Activated T-cell treated with anti-CD3 and anti-CD28 coated beads, Interleukin-2, amount 50 U/mL, for 48 hours (primary cell): Measurements from ENCODE around the gene WWC2.
A peak's percentile ranks its signal among the peaks of the same experiment; 100 is the strongest.

Source experiments
- DNase-seq, 2 experiments: peaks; one replicate each; pipeline ENCODE4 v3.0.0-alpha.2; 2020

Gene WWC2

DNA sequence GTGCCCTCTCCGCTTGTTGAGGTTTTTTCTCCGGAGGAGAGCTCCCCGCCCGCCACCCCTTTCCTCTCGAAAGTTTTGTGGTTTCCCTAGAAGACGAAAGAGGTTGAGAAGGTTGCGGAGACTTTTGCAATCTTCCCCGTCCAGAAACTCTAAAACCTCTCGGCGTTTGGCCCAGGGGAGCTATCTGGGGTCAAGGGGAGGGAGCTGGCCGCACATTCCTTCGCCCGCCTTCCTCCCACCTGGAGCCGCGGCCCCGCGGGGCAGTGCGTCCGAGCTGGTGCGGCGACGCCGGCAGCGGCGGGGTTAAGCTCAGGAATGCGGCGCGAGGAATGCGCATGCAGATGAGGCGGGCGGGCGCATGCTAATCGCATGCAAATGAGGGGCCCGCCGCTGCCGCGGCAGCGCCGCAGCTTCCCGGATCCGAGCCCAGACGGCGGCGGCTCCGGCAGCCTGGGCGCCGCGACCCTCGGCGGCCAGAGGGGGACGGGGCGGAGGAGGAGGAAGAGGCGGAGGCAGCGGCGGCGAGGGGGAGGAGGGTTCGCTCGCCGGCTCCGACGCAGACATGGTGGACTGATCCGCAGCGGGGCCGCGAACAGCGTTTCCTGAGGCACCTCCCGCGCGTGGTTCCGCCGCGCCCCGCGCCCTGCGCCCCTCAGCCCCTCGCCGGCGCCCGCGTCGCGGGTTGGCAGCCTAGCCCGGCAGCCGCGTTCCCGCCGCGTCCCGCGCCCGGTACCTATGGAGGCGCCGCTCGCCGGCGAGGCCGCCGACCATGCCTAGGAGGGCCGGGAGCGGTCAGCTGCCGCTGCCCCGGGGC lies at the start of gene WWC2:
WWC2 (plus strand) TSS at position 535 of the 814 bp plus-strand sequence; CDS start at position 770, 235 bp downstream.
- DNase-seq: peak; percentile 67 to 74

DNA sequence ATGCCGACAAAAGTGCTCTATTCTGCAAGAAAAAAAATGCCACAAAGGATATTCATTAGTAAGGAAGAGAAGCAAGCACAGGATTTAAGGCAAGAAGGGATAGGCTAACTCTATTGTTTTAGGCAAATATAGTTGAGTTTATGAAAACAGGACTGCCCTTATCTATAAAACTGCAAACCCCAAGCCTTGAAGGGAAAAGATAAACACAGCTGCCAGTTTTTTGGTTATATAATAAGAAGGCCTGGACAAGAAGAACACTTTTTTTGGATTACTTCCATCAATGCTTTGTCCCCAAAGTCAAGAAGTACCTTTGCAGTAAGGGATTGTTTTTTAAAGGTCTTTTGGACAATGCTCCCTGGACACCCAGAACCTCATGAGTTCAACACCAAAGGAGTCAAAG lies 45.4 kb upstream of the WWC2 start:
- DNase-seq: no peak

DNA sequence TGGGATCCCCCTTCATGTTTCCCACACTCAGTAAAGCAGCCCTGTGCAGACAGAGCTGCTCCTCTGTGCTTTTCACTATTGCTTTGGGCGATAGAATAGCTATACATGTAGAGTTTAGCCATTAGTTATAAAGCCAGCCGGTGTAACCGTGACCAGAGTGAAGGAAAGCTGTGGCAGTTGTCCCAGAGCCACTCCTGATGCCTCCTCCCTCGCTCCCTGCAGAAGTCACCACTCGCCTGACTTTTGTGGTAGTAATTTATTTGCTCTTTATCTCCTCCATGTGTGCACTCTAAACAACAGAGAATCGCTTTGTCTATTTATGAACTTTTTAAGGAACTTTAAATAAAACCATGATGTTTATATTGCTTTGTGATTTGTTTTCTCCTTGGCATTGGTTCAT lies 41.8 kb upstream of the WWC2 start:
- no peak for DNase-seq

DNA sequence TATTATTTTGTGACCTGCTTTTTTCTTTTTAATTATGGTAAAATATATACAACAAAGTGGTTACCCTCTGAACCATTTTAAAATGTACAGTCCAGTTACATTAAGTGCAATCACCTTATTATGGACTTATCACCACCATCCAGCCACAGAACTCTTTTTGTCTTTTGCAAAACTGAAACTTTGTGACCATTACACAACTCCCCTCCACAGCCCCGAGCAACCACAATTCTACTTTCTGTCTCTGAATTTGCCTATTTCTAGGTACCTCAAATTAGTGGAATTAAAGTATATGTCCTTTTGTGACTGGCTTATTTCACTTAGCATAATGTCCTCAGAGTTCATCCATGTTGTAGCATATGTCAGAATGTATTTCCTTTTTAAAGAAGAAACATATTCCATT lies 39.3 kb upstream of the WWC2 start:
- DNase-seq: no peak

DNA sequence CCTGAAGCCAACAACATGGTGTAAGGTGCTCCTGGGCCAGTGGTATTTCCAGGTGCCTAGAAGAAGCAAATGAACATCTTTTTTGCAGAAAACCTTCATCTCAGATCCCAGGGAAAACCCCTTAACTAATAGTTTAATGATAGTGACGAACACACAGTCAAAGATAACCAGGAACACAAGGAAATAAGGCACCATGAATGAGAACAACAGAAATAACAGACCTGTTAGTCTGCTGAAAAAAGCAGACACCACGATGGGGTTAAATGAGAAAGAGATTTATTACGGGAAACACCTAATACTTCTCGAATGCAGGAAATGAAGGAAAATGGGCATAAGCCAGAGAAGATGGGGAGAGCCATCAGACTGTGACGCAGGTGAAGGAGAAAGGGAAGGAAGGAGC lies 30.6 kb upstream of the WWC2 start:
- DNase-seq: no peak

DNA sequence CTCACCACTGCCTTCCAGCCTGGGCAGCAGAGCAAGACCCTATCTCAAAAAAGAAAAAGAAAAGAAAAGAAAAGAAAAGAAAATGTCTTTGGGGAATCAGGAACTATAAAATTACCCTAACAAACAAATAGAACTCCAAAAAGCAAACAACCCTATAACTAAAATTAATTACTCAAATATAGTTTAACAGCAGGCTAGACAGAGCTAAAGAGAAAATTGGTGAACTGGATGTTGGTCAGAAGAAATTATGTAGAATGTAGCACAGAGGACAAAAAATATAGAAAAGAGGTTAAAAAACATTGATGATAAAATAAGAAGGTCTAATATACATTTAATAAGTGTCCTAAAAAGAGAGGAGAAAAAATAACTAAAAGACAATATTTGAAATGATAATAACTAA lies 27.8 kb upstream of the WWC2 start:
- DNase-seq: no peak

DNA sequence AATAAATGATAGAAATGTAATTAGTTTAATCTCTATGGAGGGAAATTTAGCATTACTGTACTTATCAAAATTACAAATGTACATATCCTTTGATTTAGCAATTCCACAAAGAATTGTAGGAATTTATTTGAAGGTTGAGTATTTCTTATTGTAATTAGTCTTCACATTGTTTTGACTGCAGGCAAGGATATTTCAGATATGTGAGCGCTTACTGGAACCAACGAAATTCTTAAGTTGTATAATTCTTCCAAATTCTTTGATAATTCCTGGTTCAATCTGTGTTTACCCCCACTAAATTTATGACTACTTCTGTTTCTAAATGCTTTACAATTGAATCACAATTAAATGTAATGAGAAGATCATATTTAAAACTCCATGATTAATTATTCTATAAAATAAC lies 26.9 kb upstream of the WWC2 start:
- no peak for DNase-seq

DNA sequence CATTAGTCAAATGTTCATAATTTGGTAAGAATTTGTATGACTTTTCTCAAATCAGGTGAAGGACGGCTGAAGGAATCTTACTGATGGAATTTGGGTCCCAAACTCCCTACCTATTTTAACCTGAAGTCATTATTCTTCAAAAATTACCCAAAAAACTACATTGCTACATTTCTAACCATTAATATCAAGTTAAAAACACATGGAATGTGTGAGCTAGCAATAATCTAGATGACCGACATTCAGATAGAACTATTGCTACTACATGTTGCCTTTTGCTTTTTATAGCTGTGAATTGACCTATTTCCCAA lies 25.3 kb upstream of the WWC2 start:
- DNase-seq: no peak

DNA sequence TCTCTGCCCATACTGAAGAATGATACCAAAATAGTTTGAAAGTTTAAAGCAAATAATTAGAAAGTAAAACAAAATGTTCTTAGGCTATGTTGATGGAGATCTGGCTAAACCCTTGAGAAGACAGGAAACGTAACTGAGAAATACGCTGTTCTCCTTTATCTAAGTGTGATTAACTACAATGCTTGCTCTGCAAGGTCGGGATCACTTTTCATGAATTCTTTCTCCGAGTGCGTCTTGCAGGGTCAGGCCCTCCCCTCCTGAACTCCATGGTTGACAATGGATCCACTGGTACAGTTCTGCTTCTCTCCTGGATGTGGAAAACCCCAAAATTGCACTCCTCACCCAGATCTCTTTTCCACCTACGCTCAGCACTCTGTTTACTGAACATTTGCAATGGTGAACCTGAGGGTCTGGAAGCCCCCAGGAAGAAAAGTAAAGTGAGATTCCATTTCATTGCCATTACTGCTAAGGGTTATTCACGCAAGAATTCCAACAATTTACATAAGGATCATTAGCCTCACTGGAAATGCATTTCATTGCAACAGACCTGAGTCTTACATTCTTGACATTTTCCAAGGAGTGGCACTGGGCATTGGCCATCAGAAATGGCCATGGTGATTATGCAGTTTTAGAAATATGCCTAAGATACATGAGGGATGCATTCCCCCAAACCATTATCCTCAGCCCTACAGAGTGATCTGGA lies 24.6 kb upstream of the WWC2 start:
- no peak for DNase-seq

DNA sequence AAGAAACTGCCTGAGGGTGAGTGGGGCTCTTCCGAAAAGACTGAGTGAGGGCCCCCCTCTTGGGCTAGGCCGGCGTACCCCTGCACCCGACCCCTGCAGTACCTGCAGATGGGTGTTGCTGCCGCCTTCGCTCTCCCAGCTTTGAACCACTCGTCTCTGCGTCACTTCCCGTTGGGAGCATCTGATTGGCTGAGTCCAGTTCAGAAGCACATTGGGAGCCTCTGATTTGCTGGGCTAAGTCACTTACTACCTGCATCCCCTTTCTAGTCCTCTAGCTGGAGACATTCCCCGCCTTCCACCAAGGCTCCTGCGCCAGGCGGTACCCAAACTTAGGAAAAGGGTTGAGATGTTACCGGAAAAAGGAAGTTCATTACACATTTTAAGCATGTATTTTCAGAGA lies 20.4 kb upstream of the WWC2 start:
- DNase-seq: no peak

DNA sequence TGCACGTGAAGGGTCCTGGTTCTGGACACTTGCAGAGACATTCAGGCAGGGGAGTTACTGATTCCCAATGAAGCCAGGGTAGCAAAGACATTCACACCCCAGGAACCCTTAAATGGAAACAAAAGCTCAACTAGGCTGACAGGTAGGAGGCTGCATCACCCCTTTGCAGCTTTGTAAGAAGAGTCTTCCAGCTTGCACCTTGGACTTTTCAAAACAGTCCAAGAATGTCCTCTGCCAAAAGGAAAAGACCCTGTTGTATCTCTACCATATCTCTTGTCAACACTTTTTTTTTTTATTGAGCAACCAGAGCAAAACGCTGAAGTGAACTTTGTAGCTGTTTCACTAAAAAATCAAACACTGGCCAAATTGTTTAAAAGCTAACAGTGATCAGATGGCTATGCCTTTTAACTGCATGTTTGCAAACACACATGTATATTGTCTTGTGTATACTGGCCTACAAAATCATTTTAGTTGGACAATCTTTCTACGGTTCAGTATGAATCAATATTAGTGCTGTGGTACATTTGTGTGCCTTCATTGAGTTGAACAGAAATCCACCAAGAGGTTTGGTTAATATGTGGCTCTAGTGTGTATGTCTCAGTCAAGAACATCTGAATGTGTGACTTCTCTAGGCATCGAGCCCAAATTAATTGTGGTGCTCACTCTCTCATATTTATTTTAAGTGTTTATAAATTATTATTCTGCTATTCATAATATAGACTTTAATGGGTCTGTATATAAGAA lies 18.5 kb upstream of the WWC2 start:
- no peak for DNase-seq

DNA sequence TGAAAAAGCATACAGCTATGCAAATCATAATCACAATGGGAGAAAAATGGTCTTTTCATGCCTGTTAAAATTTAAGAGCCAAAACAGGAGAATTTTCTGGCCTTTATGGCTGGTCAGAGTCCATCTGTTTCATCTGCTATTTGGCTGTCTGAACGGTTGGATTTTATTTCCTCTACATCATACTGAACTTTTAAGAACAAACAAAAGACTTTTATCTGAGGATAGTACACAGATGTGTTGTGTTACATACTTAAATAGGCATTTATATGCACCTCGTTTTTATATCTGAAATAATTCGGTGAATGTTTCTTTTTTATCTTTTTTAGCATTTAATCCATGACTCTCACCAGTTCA lies 18.0 kb upstream of the WWC2 start:
- DNase-seq: no peak

DNA sequence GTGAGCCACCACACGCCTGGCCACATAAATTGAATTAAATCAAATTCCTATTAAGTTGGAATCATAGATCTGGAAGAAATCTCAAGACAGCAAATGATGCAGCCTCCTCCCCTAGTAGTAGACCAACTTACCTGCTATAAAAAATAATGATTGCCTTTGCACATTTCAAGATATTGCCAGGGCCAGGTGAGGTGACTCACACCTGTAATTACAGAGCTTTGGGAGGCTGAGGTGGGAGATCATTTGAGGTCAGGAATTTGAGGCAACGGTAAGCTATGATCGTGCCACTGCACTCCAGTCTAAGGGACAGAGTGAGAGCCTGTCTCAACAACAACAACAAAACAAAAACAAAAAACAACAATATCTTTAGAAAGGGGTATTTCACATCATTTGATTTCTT lies 17.0 kb upstream of the WWC2 start:
- no peak for DNase-seq

DNA sequence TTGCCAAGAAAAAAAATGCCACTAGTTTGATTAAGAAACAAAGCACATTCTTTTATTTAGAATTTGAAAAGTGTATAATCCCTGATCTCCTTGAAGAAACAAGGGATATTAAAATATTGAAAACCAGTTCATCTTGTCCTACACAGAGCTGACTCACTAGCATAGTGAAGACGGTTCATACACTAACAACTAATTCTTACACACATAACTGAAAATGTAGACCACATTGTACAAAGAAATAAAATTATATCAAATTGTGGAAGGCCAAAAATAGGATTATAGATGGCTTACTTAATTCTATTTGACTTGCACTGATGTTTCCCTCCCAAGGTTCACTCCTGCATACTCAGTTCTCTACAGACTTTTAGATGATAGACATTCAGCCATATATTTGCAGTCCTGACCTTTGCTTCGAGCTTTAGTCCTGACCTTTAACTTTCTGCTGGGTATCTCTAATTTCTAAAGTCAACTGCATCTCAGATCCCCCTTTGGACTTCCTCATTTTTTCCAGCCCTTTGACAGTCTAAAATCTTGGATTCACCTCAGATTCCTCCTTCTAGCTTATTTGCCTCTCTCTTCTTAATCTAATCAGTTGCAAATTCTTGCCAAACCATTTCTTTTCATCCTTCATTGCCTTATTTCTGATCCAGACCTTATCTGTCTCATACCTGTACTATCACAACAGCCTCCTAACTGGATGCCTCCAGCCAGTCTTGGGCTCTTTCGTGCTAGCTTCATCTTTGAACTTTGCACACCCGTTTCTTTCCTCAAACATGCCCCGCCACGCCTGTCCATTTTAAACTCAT lies 4.5 kb upstream of the WWC2 start:
- no peak for DNase-seq

DNA sequence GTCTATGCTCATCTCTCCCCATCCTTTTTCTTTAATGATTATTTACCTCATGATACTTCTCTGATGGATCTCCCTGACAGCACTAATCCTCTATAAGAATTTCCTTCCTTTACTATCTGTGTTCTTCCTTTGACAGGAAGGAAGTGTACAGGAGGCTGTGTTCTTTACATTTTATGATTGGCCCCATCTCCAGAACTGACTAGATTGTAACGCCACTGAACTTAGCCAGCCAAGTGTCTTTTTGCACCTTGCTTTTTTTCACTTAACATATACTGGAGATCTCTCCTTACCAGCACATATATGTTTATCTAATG lies 3.9 kb upstream of the WWC2 start:
- no peak for DNase-seq

DNA sequence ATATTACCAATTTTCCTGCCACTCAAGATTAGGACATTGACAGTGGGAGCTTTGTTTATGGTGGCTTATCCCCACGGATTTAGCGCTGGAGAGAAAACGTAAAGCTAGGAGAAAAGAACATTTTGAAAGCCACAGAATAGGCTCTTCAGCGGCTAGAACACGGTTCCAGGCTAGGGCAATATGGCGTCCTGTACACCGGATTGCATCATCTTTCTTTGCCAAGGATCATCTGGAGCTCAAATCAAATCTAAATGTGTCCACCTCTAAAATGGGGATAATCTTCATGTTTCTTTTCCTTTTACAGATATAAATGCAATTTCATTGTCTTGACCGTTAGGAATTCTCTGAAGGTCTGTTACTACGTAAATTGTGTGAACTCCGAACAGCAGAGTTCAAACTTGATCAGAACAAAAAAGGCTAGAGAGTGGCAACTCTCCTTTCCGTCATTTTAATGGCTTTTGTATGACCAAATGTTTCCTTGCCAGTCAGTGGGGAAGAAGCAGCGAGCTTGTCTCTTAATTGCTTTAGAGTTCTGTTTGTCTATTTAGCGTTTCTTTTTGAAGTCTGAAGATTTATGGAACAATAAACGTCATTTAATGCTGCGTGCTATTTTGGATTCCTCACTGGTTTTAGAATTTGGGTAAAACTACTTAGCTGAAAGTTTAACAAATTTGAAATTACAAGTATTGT lies 2.6 kb upstream of the WWC2 start:
- no peak for DNase-seq

DNA sequence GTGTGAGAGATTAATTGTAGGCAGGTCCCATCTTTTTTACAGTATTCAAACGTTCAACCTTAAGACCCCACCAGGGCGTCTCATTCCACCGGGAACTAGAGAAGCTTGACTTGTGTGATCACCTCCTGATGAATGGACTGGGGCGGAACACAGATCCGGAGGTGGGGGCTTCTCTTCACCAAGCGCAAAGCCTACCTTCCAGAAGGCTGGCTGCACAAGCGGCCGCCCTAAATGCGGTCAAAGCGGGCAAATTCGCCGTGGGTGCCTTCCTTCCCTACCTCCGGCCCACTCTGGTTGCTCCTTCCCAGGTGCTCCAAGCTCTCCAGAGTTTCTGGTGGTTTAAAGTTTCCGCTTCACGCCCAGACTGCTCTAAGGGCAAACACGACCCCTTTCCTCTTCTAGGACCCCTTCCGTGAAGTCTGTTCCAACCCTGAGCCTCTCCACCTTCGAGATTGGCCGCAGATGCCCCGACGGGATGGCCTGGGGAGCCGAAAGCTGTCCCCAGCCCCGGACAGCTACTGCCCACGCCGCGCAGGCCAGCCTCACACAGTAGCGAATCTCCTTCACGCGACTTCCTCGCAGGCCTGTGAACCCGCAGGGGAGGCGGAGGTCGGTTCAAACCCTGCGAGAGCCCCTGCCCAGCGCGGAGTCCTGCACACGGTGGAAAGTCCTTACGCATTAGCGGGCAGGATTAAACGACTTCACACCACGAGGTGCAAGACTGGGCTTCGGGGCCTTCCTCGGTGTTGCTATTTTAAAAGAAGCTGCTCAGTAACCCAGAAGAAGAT lies 1.6 kb upstream of the WWC2 start:
- DNase-seq: peak; percentile 15 to 26

DNA sequence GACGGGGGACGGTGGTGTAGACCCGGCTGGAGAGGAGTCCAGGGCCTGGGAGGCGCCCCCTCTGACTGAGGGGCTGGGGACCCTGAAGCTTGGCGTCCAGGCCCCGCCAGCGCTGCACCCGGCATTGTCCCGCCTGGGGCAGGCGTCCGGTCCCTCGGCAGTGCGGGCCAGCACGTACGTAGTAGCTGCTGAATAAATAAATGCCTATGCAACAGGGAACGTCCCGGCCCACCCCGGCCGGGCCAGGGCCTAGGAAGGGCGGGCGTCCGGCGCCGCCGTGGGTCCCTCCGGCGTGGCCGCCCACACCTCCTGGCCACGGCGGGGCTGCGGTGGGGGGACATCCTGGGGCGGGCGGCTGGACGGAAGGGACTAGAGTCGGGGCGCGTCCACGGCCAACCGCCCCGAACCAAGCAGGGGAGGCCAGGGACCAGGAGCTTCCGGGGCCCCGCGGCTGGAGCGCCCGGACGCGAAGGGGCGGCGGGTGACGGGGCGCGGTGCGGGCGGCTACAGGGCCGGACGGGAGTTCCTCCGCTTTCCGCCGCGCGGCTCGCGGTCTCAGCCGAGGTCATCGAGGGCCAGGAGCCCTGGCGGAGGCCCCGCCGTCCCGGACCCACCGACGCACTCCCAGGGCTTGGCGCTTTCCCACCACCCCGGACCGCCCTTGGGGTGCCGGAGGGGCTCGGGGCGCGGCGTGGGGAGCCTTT lies 886 bp upstream of the WWC2 start:
- peak; percentile 22 to 39 for DNase-seq

DNA sequence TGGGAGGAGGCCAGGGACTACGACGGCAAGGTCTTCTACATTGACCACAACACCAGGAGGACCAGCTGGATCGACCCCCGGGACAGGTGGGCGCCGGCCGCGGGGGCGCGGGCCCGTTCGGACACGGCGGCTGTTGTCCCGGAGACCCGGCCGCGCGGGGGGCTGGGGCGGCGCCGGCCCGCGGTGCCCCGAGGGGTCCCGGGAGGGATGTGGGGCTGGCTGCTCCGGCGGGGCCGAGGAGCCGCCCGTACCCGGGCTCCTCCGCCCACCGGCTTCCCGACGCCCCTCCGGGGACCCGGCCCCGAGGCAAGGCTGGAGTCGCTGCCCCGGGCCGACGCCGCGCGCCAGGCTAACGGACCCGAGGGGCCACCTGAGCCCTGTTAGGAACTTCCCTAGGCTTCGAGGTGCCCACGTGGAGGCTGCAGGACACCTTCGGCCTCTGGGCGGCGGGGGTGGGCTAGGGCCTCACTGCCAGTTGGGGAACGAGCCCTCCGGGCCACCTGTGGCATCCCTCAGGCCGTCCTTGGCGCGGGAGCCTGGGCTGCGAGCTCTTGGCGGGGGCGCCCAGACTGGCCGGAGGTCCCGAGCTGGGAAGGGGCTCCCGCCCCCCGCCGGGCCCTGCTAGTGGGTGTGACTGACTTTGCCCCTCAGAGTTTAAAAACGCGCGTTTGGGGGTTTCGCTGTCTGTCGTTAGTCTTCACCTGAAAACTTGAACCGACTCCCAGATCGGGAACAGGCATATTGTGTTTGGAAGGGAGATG lies 660 bp downstream of the WWC2 start:
- peak; percentile 32 to 38 for DNase-seq

DNA sequence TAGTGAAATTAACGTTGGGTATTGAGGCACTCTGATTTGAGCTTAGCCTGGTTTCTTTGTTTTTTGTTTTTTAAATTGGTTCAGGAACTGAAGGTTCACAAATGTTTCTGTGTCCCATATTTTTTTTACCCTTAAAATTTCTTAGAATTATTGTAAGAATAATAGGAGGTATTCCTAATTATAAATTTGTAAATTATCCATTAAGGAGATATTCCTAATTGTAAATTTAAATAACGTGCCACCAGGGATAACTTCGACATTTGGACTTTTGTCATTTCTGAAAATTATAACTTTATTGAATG lies 1.2 kb downstream of the WWC2 start:
- DNase-seq: no peak

DNA sequence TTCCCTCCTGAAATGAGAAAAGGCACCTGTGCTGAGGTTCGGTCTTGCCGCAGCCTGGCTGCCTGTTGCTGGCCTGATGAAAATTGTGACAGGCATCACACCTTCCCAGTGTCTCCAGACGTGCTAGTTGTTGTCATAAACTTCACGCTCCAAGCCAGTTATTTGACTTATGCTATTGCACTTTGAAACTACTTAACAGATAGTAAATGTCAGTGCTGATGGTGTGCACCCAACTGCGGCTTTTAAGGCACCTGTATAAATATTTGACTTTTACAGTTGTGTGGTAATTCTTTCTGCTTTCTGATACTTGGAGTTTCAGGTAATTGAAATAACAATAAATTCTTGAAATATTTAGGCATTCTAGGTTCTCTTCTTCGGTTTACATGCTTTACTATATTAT lies 1.8 kb downstream of the WWC2 start:
- no peak for DNase-seq
